GM19438 (cell line): ENCODE measurements around the gene NPEPL1.
A peak's percentile ranks its signal among the peaks of the same experiment; 100 is the strongest.
"Not testable (repeated sequence)": the region's sequence is repeated elsewhere in the genome, so short reads cannot be mapped to it uniquely, and the experiment has no call there.

Experiments
- ATAC-seq: cut with Tn5 transposase; IDR thresholded peaks from one replicate; pipeline ENCODE4 v1.9.1; 2021; ENCODE audit warnings: low read depth; ENCODE audit not compliant: unreplicated experiment

The NPEPL1 gene, protein sequence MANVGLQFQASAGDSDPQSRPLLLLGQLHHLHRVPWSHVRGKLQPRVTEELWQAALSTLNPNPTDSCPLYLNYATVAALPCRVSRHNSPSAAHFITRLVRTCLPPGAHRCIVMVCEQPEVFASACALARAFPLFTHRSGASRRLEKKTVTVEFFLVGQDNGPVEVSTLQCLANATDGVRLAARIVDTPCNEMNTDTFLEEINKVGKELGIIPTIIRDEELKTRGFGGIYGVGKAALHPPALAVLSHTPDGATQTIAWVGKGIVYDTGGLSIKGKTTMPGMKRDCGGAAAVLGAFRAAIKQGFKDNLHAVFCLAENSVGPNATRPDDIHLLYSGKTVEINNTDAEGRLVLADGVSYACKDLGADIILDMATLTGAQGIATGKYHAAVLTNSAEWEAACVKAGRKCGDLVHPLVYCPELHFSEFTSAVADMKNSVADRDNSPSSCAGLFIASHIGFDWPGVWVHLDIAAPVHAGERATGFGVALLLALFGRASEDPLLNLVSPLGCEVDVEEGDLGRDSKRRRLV

DNA sequence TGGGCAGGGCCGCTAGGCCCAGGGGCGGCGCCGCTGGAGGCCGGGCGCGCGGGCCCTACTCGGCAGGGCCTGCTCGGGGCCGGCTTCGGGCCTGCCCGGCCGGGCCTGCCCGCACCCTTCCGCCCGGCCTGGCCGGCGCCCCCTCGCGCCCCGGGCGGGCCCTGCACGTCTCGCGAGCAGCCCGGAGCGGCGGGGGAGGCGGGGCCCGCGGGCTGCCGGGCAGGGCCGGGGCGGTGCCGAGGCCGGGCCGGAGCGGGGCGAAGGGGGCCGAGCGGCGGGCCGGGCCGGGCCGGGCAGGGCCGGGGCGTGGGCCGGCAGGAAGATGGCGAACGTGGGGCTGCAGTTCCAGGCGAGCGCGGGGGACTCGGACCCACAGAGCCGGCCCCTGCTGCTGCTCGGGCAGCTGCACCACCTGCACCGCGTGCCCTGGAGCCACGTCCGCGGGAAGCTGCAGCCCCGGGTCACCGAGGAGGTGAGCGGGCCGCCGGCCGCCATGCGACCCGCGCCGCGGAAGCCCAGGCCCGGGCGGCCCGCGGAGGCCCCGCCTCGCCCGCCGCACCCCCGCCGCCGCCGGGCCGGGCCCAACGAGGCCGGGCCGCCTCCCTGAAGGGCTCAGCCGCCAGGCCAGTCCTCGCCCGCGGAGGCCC is at the start of gene NPEPL1:
NPEPL1 (plus strand) TSS at position 222 of the 647 bp plus-strand sequence; CDS start at position 323, 101 bp downstream.
- ATAC-seq, result peak; percentile 80

DNA sequence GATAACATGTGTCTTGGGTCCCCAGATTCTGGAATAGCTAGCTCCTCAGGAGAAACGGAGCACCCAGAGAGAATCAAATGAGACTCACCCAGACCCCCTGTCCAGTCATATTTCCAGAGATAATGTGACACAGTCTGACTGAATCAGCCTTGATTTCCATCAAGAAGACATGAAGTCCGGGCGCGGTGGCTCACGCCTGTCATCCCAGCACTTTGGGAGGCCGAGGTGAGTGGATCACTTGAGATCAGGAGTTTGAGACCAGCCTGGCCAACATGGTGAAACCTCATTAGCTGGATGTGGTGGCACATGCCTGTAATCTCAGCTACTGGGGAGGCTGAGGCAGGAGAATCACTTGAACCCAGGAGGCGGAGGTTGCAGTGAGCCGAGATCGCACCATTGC is 49.7 kb upstream of the NPEPL1 start:
- ATAC-seq, result not testable (repeated sequence)

DNA sequence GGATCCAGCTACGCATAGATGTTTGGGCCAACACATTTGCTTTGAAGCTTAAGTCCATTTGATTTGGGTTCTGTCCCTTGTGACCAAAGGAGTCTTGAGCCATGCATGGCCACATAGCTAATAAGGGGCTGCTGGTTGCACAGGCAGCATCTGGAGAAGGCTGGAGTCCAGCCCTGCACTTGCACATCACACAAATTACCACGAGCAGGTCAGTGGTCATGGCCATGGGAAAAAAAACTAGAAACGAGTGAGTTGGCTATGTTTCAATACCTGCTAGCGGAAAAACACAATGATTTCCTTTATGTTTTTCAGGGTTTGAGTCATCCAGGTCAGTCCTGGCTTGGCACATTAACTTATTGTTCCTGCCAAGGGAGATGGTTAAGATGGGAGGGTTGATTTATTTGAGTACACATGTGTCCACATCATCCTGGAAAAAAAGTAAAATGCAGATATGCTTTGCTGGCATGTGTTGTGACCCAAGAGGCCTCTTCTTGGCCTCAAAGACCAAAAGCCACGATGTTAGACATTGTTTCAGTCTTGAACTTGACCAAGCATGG is 47.1 kb upstream of the NPEPL1 start:
- no peak for ATAC-seq

DNA sequence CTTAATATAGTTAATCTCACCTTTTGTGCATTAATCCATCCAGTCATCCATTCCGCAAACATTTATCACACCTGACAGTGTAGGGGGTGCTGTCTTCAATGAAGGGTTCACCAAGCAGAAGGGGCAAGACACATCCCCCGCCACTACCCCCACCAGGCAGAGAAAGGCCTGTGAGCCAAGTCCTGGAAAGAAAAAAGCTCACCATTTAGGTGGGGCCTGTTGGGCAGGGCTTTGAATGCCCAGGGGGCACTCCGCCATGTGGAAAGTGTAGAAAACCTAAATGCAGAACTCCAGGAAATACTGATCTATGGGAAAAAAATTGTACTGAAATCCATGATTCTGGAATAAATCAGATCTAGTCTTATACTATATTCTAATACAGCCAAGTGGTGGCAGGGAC is 46.3 kb upstream of the NPEPL1 start:
- ATAC-seq, result no peak

DNA sequence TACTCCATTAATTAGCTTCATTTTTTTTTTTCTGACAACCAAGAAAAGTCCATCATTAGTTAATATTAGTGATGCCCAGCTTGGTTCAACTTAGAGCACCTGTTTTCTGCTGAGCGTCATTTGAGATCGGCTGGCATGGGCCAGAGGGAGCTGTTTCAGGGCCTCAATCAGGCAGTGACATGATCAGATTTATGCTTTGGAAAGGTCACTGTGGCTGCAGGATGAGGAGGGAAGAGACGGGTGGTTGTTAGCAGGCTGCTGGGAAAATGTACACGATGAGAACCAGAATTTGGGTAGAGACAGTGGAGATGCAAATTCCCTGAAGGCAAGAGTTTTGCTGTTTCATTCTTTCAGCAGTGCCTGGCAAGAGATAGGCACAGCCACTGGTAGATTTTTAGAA is 45.9 kb upstream of the NPEPL1 start:
- ATAC-seq, result no peak

DNA sequence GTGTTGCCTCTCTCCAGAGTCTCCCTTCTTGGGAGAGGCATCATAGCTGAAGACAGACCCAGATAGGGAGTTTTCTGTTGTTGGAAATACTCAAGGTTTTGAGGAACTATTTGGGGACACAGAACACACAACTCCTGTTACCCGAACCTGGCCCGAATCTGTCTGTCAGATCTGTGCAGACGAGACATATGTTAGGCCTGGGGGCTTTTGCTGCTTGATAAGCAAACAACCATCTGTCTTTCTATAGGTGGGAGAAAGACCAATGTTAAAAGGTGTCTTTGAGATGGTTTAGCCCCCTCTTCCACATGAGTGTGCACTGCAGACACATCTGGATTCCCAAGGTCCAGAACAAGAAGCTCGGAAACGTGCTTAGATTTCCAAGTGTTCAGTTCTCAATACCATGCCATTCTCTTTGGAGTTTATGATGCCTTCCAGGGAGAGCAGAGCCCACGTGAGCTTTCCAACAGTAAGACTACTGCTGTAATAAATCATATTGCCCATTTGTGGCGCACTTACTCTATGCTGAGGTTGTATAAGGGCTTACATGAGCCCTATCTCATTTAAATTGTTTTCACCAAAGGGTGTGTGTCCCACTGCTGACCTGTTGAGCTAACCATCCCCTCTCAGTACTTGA is 45.3 kb upstream of the NPEPL1 start:
- no peak for ATAC-seq

DNA sequence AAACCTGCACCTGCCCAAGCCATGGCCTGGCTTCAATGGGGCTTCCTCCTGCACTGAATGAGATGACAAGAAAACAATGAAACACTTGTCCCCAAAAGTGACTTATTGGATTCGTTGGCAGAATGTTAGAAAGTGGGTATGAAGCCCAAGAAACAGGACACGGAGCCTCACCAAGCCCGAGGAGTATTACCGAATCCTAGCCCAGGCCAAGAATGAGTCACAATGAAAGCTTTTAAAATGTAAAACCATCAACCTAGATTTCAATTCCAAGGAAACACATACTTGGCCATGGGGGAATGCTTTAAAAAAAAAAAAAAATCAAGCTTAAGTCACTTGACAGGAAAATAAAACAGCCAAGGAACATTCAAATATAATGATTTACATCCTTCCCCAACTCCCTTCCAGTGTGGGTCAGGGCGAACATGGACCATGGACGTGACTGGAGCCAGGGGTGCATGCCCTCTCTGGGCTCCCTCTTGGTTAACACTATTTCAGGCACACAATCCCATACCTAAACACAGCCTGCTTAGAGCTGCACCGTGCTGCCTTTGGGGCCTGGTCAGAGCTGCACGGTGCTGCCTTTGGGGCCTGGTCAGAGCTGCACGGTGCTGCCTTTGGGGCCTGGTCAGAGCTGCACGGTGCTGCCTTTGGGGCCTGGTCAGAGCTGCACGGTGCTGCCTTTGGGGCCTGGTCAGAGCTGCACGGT is 44.7 kb upstream of the NPEPL1 start:
- ATAC-seq, result no peak

DNA sequence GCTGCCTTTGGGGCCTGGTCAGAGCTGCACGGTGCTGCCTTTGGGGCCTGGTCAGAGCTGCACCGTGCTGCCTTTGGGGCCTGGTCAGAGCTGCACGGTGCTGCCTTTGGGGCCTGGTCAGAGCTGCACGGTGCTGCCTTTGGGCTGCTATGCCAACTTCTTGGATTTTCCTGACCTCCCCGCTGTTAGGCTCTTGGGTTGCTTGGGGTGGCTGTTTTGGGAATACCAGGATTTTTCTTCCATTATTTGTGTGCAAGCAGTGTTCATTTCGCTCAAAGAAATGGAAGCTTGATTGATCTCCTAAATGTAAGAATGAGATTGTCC is 44.1 kb upstream of the NPEPL1 start:
- ATAC-seq, result not testable (repeated sequence)

DNA sequence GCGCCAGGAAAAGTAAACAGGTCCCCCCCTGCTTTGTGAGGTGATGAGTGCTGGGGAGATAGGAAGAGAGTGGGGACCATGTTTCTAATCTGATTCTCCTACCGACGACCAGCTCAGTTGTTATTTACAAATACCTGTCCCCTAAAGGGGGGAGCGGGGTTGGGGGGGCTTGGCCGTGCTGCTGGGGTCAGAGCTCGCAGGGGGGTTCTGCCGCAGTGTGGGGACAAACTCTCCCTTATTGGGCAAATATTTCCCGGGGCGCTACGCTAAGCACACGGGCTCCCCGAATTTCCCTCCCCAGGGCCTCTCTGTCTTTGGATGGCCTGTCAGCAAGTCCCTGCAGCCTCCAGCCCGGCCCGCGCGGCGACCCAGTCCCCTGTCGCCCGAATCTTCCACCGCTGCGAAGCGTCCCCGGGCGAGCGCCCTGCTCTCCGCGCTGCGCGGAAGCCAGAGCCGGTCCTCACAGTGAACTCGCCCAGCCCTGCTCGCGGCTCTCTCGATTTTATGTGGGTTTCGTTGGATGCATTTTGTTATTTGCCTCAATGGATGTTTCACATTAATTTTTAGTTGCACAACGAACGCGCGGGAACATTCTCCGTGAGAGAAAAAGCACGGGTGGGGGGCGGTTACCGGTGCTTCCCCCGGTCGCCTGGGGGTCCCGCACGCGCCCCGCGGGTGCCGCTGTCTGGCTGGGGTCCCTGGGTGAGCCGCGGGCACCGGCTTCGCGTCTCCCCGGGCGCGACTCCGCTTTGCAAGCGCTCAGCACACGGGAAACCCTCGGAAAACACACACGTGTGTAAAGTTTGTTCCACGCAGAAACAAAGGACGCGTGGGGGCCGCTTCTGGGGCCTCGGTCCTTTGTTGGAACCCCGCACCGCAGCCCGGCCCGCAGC is 43.1 kb upstream of the NPEPL1 start:
- no peak for ATAC-seq

DNA sequence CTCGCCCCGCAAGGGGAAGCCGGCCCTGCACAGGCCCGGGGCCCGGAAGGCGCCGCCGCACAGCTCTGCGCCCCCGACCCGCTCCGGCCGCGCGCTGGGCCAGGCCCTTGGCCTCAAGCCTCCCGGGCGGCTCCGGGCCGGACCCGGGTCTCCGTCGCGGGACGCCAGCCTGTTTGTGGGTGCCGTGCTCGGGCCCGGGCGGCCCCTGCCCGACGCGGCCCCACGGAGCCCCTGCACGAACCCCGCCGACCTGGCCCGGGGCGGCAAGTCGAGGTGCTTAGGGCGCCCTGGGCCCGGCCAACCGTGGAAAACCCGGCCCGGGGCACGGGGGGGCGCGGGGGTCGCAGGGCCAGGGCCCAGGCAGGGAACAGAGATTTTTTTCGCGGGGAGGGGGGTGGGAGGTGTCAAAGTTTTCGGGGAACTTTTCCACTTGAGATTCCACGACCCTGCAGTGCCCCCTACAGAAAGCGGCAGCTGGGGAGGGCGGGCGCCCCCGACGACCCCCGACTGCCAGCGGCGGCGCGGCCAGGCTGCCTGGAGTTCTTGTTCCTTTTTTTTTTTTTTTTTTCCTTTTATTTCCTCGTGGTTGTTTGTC is 42.3 kb upstream of the NPEPL1 start:
- no peak for ATAC-seq

DNA sequence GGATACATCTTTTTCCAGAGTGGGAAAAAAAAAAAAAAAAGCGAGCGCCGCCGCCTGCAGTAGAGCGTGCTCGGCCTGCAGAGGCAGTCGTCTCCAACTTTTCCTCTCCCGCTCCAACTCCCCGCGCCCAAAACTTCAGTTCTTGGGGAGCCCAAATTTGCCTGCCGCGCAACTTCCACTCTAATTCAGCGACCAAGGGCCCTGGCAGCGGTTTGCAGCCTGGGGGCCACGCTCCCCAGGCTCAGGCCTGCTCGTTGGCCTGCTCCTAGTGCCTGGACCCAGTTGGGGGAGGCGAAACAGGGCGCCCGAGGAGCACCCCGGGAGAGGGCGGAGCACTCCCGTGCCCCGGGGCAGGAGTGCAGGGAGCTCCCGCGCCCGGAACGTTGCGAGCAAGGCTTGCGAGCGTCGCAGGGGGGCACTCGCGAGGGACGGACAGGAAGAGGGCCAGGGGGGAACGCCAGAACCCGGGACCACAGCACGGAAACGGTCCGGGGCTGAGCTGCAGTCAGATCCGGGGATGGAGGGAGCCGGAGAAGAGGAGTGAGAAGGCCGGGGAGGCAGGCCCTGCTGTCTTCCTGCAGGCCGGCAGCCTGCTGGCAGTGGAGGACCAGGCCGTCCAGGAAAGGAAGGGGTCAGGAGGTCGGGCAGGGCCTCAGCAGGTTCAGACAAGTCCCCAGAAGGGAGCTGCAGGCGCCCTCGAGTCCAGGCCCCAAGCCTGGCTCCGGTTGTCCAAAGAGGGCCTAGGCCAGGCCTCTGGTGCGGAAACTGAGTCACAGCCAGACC is 41.6 kb upstream of the NPEPL1 start, which contains the start of gene STX16:
STX16 (plus strand) TSS at position 508 of the 783 bp plus-strand sequence. CDS start 724 bp downstream, outside the sequence.
- peak; percentile 68 for ATAC-seq

DNA sequence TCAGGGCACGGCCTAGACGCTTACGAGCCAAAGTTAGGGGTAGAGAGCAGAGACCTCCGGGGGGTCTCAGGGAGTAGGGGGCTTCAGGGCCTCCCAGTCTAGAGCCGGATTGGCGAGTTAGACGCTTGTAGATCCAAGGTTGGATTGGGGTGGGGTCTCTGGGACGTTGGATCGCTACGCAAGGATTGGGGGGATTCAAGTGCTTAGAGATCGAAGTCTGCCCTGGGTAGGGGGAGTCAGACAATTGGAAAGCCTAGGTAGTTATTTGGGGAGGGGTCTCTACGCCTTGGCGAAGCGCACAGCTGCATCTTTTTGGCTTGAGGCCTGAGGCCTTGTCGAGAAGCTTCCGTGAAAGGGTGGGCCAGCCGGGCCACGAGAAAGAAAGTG is 41.0 kb upstream of the NPEPL1 start:
- no peak for ATAC-seq

DNA sequence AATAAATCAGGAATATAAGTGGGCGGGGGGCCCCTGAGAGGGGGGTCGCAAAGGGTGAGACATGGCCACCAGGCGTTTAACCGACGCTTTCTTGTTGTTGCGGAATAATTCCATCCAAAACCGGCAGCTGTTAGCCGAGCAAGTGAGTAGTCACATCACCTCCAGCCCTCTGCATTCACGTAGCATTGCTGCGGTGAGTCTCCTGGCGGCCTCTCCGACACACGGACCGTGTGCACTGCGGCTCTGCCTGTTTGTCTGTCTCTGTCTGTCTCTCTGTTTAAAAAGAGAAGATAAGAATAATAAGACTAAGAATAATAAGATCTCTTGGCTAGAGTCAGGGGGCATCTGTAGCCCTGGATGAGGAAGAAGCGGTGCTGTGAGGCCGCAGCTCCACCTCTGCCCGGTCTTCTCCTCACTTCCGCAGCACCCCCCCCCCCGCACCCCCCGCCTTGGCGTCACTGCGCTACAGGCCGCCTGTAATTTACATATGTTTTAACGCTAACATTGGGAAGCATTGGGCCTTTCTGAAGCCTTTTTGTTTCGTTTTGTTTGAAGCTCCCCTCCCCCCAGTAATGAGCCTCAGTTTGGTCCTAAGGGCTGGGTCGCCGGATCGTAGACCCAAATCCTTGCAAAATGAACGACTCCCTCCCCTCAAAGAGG is 40.5 kb upstream of the NPEPL1 start:
- ATAC-seq, result peak; percentile 46

DNA sequence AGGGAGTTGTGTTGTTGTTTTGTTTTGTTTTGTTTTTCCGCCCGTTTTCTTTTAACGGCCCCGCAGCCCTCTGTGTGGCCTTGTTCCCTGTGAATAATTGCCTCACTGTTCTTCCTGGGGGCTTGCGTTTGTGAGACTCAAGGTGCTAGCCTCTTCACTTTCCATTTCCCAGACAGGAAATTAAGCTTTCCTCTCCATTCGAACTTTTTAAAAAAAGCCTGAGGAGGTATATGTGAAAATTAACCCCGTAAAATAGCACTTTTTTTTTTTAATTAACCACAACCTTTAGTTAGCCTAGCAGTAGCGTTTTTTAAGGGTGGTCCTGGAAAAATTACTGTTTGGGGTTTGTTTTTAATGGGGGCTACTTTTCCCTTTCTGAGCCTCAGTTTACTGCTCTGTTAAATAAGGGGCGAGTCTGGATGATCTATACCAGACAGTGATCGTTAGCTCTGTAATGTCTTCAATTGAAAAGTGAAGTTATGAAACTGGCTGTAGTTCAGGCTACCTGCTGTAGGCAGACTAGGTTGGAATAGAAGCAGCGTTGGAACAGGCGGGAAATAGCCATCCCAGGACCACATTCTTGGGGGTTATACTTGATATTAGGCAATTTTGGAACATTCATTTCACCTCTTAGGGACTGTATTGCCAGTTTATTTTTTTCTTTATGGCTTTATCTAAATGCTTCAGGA is 39.9 kb upstream of the NPEPL1 start:
- ATAC-seq, result no peak

DNA sequence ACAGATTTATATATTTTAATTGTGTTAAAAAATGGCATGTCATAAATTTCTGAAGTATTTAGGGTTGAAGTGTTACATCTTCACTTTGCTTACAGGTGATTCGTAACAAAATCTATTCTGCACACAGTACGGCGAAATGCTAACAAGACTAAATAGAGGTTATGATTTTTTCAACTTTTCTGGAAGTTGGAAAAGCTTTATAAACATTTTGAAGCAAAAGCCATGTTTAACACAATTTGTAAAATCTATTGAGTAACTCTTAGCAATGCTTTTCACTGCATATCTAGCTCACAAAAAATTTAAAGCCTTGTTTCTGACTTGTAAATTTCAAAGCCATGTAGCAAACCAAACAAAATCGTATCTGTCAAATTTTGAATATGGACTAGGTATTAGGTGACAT is 38.3 kb upstream of the NPEPL1 start:
- no peak for ATAC-seq

DNA sequence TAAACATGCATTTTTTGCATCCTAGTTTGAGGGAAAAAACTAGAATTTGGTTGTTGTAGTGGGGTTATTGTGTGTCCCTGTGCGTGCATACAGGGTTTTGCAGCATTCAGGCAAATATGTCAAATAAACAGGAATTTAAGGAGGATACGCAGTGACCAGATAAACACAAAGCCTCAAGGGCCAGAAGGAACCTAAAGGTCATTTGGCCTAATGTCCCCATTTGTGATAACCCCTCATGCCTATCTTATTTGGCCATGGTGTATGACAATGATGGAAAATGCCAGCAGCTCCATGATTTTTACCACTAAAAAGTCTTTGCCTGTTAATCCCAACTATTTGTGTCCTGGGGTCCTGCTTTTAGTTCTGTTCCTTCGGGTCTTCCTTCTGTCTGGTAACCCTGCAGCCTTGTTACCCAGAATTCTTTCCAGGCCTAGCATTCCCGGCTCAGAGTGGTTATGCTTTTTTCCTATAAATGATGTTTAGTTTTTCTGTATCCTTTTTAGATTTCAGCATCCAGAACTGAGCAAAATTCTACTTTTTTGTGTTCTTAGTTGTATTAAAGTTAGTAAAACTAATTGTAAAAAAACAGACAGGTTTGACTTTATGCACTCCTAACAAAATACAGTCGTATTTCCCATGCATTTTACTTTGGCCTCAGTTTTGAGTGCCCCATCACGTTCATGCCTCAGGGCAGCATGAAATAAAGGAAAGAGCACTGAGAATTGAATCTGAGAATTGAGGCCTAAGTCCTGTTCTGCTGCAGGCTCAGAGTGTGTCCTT is 37.1 kb upstream of the NPEPL1 start:
- no peak for ATAC-seq

DNA sequence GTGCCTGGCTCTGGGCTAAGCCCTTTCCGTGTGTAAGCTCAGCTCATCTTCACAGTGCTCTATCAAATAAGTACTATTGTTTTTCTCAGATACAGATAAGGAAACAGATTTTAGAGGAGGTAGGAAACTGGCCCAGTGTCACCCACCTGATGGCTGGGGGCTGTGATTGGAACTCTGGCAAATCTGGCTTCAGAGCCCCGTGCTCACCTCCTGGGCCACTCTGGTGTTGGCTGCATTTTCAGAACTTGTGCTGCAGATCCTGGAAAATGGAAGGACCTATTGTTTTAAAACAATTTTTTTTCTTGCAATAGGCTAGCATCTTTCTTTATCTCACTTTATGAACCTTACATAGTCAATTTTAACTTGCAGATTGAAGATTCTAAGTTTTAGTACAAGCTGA is 35.8 kb upstream of the NPEPL1 start:
- ATAC-seq, result no peak
